Testis (tissue), 3 donors: ENCODE data around the gene ZYX. TPM values are rescaled to one million over a fixed set of nuclear protein-coding genes. Genes with fewer than 3 reads are reported as not detected.
"Not testable (repeated sequence)": the region's sequence is repeated elsewhere in the genome, so short reads cannot be mapped to it uniquely, and the experiment has no call there.

Experiments
- DNase-seq: peaks from one replicate; pipeline ENCODE4 v3.0.0-alpha.2; 2019
- H3K27ac ChIP-seq, 2 donors: fragments of 200-600 bp; sonication (generic); one replicate each; pipeline ENCODE4 v1.5.1; 2019
- H3K27me3 ChIP-seq: fragments of 200-600 bp; sonication (generic); one replicate; pipeline ENCODE4 v1.5.1; 2019
- H3K36me3 ChIP-seq: fragments of 200-600 bp; sonication (generic); one replicate; pipeline ENCODE4 v1.5.1; 2017; ENCODE audit warnings: low read depth; ENCODE audit errors: missing control alignments
- H3K4me1 ChIP-seq: fragments of 200-600 bp; sonication (generic); one replicate; pipeline ENCODE4 v1.5.1; 2019
- H3K4me3 ChIP-seq, 2 donors: fragments of 200-600 bp; sonication (generic); one replicate each; pipeline ENCODE4 v1.5.1; 2017 to 2019
- H3K9me3 ChIP-seq: fragments of 200-600 bp; sonication (generic); one replicate; pipeline ENCODE4 v1.5.1; 2017
- CTCF ChIP-seq, 3 experiments: fragments of 450-650 bp in 2 of 3; fragments of 200-600 bp in 1 of 3; sonication (generic) in 1 of 3; IDR thresholded peaks; one replicate each; pipeline ENCODE4 v1.5.1; 2016 to 2019; ENCODE audit warnings: antibody characterized with exemption in 3 of 3, mild to moderate bottlenecking in 2 of 3, moderate library complexity in 1 of 3
- POLR2A ChIP-seq: fragments of 450-650 bp; IDR thresholded peaks from one replicate; pipeline ENCODE4 v1.6.1; 2017; ENCODE audit warnings: antibody characterized with exemption, mild to moderate bottlenecking, moderate library complexity
- WGBS, 2 donors: methylation state at CpG; one replicate each; pipeline ENCODE4 v1.1.5; 2018; 5-methylcytosine and 5-hydroxymethylcytosine counted together
- intact Hi-C: fragments of 100-400 bp; cut with DNase I; formaldehyde crosslinking; loops from one replicate; pipeline ENCODE4 v1.15.1; 2023; ENCODE audit warnings: low total_unique reads
- polyA plus RNA-seq: library from polyadenylated mRNA; stranded (reverse); fragments of 350-450 nt; fragmentation: Illumina TruSeq; extraction: RNeasy Lipid Tissue Mini Kit (QIAGEN cat#74804); gene quantifications from one replicate; pipeline ENCODE4 v1.2.3, GENCODE V29; 2014; ENCODE audit warnings: low read depth, low replicate concordance; ENCODE audit not compliant: insufficient read depth
- total RNA-seq, 2 donors: library from RNA; depleted of rRNA; stranded (reverse); fragments of >200 nt; gene quantifications; one replicate each; pipeline ENCODE4 v1.2.3, GENCODE V29; 2016

Gene ZYX
- total and polyA plus RNA-seq, 3 donors from 2014 or later: 164 to 222 (median 190) TPM

- peaks cover 22% of the 10 kb centered on the region for H3K4me1 ChIP-seq
- no peaks in the 10 kb centered on the region for H3K9me3 ChIP-seq
- 91 to 93% methylated on average over 15 to 16 of the region's 16 CpGs for WGBS, 2 donors
- H3K27ac ChIP-seq: no peak overlapping the region
- H3K36me3 ChIP-seq: no peaks in the 10 kb centered on the region
- no peaks in the 10 kb centered on the region for H3K27me3 ChIP-seq
- no peak for TF ChIP-seq POLR2A
- TF ChIP-seq CTCF (IDR thresholded peaks at IDR 0.05): no peak
- intact Hi-C loops: no loop called here
- no peak overlapping the region for H3K4me3 ChIP-seq
- DNase-seq: no peak
These were observed 16.8 kb downstream of the ZYX start for GRCh38 chr7:143397710-143398530.

DNA sequence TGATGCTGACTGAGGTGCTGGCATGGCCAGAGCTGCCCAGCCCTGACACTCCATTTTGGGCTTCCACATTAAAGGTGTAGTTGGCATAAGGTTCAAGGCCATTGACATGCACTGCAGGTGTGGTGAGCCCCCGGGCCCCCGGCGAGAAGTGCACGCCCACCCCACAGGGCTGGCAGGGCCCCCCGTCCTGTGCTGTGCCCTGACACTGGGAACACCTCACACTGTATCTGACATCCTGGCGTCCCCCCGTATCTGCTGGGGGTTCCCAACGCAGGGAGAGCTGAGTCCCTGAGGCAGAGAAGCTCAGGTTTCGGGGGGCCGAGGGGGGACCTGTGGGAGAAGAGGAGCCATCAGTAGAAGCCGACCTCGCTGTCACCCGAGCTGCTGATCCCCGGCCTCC lies 17.5 kb downstream of the ZYX start:
- Histone ChIP-seq H3K27me3 (no peaks in the 10 kb centered on the region), H3K4me3 (no peak overlapping the region), H3K4me1 (peaks cover 16% of the 10 kb centered on the region), H3K36me3 (no peaks in the 10 kb centered on the region), H3K27ac (no peak overlapping the region), H3K9me3 (no peaks in the 10 kb centered on the region)
- 97 to 100% methylated on average over 4 to 14 of the region's 14 CpGs for WGBS, 2 donors
- intact Hi-C loops: no loop called here
- no peak for DNase-seq
- no peak for TF ChIP-seq CTCF (IDR thresholded peaks at IDR 0.05)
- TF ChIP-seq POLR2A: no peak

- H3K9me3 ChIP-seq: no peaks in the 10 kb centered on the region
- H3K4me1 ChIP-seq: peaks cover 11% of the 10 kb centered on the region
- H3K27me3 ChIP-seq: no peaks in the 10 kb centered on the region
- no peak for TF ChIP-seq POLR2A
- H3K36me3 ChIP-seq: no peaks in the 10 kb centered on the region
- H3K4me3 ChIP-seq: no peak overlapping the region
- no peak overlapping the region for H3K27ac ChIP-seq
- WGBS, 2 donors: 95% methylated on average over 2 to 8 of the region's 8 CpGs
- intact Hi-C loops: no loop called here
- DNase-seq: no peak
These were observed 18.0 kb downstream of the ZYX start for GRCh38 chr7:143399151-143399550.

GRCh38 chr7:143399642-143400041 lies 18.5 kb downstream of the ZYX start:
- TF ChIP-seq POLR2A (no peak), CTCF (IDR thresholded peaks at IDR 0.05) (no peak)
- WGBS, 2 donors: 93 to 97% methylated on average over 12 to 18 of the region's 20 CpGs
- intact Hi-C loops: no loop called here
- no peak for DNase-seq
- H3K4me1 ChIP-seq: peaks cover 11% of the 10 kb centered on the region
- no peak overlapping the region for H3K27ac ChIP-seq
- H3K36me3 ChIP-seq: no peaks in the 10 kb centered on the region
- no peaks in the 10 kb centered on the region for H3K9me3 ChIP-seq
- H3K27me3 ChIP-seq: no peaks in the 10 kb centered on the region
- H3K4me3 ChIP-seq: no peak overlapping the region

GRCh38 chr7:143401265-143401664 lies 20.1 kb downstream of the ZYX start:
- no peaks in the 10 kb centered on the region for H3K4me1 ChIP-seq
- H3K27ac ChIP-seq: no peak overlapping the region
- intact Hi-C loops: no loop called here
- 85 to 86% methylated on average over 10 to 12 of the region's 12 CpGs for WGBS, 2 donors
- H3K9me3 ChIP-seq: no peaks in the 10 kb centered on the region
- H3K4me3 ChIP-seq: no peak overlapping the region
- H3K27me3 ChIP-seq: no peaks in the 10 kb centered on the region
- no peaks in the 10 kb centered on the region for H3K36me3 ChIP-seq
- TF ChIP-seq CTCF (IDR thresholded peaks at IDR 0.05) (no peak), POLR2A (no peak)
- no peak for DNase-seq

DNA sequence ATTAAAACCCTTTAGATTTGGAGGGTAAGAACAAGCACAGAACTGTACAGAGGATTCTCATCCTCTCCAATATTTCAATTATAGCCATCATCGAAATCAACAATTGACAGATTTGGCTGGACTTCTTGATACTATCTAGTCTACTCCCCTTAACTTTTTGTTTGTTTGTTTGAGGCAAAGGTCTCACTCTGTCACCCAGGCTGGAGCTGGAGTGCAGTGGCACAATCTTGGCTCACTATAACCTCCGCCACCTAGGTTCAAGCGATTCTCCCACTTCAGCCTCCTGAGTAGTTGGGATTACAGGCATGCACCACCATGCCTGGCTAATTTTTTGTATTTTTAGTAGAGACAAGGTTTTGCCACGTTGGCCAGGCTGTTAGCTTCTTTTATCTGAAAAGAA lies 21.1 kb downstream of the ZYX start:
- WGBS, 2 donors: 77 to 87% methylated on average over 4 of the region's 4 CpGs
- H3K27ac ChIP-seq, H3K4me1 ChIP-seq, DNase-seq, H3K27me3 ChIP-seq, H3K4me3 ChIP-seq, H3K36me3 ChIP-seq, intact Hi-C loops, H3K9me3 ChIP-seq: not testable (repeated sequence)
